HepG2 (cell line): ENCODE measurements around the gene CER1. TPM values are rescaled to one million over a fixed set of nuclear protein-coding genes. Genes with fewer than 3 reads are reported as not detected.

Experiments used
- ASH2L ChIP-seq: fragments of 300-600, 200-600 bp; sonication (generic); IDR thresholded peaks from 2 replicates; pipeline ENCODE4 v1.7.0; 2017; ENCODE audit warnings: low read depth, mild to moderate bottlenecking, moderate library complexity, mixed read lengths, low read length; ENCODE audit not compliant: insufficient read length
- CC2D1A ChIP-seq: sonication (generic); formaldehyde crosslinking; IDR thresholded peaks from 2 replicates; pipeline ENCODE4 v1.8.1; 2023; ENCODE audit warnings: mild to moderate bottlenecking, missing genetic modification reagents
- MAF1 ChIP-seq: sonication (generic); formaldehyde crosslinking; IDR thresholded peaks from 2 replicates; pipeline ENCODE4 v1.5.0; 2020; ENCODE audit warnings: missing genetic modification reagents, borderline replicate concordance
- MIER2 ChIP-seq: IDR thresholded peaks from 2 replicates; pipeline ENCODE4 v1.6.1; 2016; ENCODE audit warnings: missing biosample characterization, missing genetic modification reagents
- RAD51 ChIP-seq: fragments of 450-650 bp; IDR thresholded peaks from 2 replicates; pipeline ENCODE4 v1.6.1; 2016; ENCODE audit warnings: borderline replicate concordance
- SPEN ChIP-seq: sonication (generic); formaldehyde crosslinking; IDR thresholded peaks from 2 replicates; pipeline ENCODE4 v1.5.1; 2020; ENCODE audit warnings: low read depth, mild to moderate bottlenecking, missing genetic modification reagents
- ZFP36 ChIP-seq: fragments of 150-350 bp; IDR thresholded peaks from 2 replicates; pipeline ENCODE4 v1.6.1; 2018; ENCODE audit warnings: borderline replicate concordance, low read length, low read depth; ENCODE audit not compliant: partially characterized antibody
- ZNF160 ChIP-seq: sonication (generic); formaldehyde crosslinking; IDR thresholded peaks from 2 replicates; pipeline ENCODE4 v1.8.0; 2022; ENCODE audit warnings: mild to moderate bottlenecking, inconsistent platforms, missing genetic modification reagents
- ZNF749 ChIP-seq: sonication (generic); formaldehyde crosslinking; IDR thresholded peaks from 2 replicates; pipeline ENCODE4 v1.8.0; 2022; ENCODE audit warnings: mild to moderate bottlenecking, missing genetic modification reagents, moderate library complexity, borderline replicate concordance
- polyA plus RNA-seq, 8 experiments: library from polyadenylated mRNA; depleted of rRNA in 3 of 8; stranded (reverse) in 7 of 8; unstranded in 1 of 8; fragments of >200 nt; fragmentation: Illumina TruSeq in 4 of 8; extraction: Trizol in 4 of 8; gene quantifications; 2 replicates each; pipeline versions ENCODE4 v1.2.1 to v1.2.3, GENCODE V29; 2011 to 2016; ENCODE audit warnings: low read depth in 4 of 8, missing spikeins in 1 of 8, mixed read lengths in 1 of 8; ENCODE audit not compliant: insufficient read depth in 1 of 8
- total RNA-seq, 5 experiments: library from RNA; depleted of rRNA; stranded (reverse); fragments of >200 nt; fragmentation: Illumina TruSeq; extraction: Trizol; gene quantifications; 2 replicates each; pipeline ENCODE4 v1.2.3, GENCODE V29; 2016; ENCODE audit warnings: low read depth in 1 of 5
- TF ChIP-seq, protein P1 (sequence below): sonication (generic); formaldehyde crosslinking; IDR thresholded peaks from 2 replicates; pipeline ENCODE4 v1.8.0; 2022; ENCODE audit warnings: missing genetic modification reagents, mild to moderate bottlenecking, moderate library complexity, borderline replicate concordance
- TF ChIP-seq, protein P2 (sequence below): sonication (generic); formaldehyde crosslinking; IDR thresholded peaks from 2 replicates; pipeline ENCODE4 v1.4.0; 2020; ENCODE audit warnings: missing genetic modification reagents, borderline replicate concordance
- TF ChIP-seq, protein P3 (sequence below): sonication (generic); formaldehyde crosslinking; IDR thresholded peaks from 2 replicates; pipeline ENCODE4 v1.4.0; 2020; ENCODE audit warnings: missing genetic modification reagents
- TF ChIP-seq, protein P4 (sequence below): sonication (generic); formaldehyde crosslinking; IDR thresholded peaks from 2 replicates; pipeline ENCODE4 v1.5.1; 2020; ENCODE audit warnings: missing genetic modification reagents, mild to moderate bottlenecking, borderline replicate concordance
- TF ChIP-seq, protein P5 (sequence below): sonication (generic); formaldehyde crosslinking; IDR thresholded peaks from 2 replicates; pipeline ENCODE4 v1.4.0; 2020; ENCODE audit warnings: missing genetic modification reagents

The CER1 gene
- total and polyA plus RNA-seq, 2 of the 13 experiments (the other 11 are each of a cell fraction or from before 2014, with no cell fraction given): 0.18 TPM; not detected in 1

DNA sequence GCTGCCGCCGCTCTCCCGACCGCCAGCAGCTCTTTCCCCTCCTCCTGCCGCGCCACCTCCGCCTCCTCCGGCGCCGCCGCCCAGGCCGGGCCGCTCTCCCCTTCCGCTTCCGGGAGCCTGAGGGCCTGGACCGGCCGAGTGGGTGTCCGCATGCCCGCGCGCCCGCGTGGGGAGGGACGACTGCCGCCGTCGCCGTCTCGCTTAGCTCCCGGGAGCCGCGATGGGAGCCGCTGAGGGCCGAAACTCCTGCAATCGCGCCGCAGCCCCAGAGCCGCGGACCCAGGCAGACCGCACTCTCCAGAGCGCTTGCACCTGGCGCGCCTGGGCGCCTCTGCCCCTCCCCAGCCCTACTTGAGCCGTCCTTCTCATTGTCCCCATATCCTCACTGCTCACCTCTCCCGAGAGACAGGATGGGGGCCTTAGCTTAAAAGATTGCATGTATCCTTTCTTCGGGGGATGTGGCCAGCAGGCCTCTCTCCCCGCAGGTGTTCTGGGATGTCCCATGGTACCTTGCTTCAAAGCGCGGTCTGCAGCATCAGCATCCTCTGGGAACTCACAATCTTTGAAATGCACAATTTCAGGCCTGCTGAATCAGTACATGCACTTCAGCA is 29.2 kb downstream of the CER1 start, which contains the start of gene ZDHHC21 (continued):
- TF ChIP-seq, protein P1, sequence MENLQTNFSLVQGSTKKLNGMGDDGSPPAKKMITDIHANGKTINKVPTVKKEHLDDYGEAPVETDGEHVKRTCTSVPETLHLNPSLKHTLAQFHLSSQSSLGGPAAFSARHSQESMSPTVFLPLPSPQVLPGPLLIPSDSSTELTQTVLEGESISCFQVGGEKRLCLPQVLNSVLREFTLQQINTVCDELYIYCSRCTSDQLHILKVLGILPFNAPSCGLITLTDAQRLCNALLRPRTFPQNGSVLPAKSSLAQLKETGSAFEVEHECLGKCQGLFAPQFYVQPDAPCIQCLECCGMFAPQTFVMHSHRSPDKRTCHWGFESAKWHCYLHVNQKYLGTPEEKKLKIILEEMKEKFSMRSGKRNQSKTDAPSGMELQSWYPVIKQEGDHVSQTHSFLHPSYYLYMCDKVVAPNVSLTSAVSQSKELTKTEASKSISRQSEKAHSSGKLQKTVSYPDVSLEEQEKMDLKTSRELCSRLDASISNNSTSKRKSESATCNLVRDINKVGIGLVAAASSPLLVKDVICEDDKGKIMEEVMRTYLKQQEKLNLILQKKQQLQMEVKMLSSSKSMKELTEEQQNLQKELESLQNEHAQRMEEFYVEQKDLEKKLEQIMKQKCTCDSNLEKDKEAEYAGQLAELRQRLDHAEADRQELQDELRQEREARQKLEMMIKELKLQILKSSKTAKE: no peak
- TF ChIP-seq ASH2L: peak; percentile 47
- no peak for TF ChIP-seq MIER2 (CRISPR knock-in tag)
- TF ChIP-seq ZFP36: no peak
- TF ChIP-seq SPEN (CRISPR knock-in tag): peak; percentile 96
- TF ChIP-seq ZNF160 (CRISPR knock-in tag): no peak
- TF ChIP-seq, protein P2, sequence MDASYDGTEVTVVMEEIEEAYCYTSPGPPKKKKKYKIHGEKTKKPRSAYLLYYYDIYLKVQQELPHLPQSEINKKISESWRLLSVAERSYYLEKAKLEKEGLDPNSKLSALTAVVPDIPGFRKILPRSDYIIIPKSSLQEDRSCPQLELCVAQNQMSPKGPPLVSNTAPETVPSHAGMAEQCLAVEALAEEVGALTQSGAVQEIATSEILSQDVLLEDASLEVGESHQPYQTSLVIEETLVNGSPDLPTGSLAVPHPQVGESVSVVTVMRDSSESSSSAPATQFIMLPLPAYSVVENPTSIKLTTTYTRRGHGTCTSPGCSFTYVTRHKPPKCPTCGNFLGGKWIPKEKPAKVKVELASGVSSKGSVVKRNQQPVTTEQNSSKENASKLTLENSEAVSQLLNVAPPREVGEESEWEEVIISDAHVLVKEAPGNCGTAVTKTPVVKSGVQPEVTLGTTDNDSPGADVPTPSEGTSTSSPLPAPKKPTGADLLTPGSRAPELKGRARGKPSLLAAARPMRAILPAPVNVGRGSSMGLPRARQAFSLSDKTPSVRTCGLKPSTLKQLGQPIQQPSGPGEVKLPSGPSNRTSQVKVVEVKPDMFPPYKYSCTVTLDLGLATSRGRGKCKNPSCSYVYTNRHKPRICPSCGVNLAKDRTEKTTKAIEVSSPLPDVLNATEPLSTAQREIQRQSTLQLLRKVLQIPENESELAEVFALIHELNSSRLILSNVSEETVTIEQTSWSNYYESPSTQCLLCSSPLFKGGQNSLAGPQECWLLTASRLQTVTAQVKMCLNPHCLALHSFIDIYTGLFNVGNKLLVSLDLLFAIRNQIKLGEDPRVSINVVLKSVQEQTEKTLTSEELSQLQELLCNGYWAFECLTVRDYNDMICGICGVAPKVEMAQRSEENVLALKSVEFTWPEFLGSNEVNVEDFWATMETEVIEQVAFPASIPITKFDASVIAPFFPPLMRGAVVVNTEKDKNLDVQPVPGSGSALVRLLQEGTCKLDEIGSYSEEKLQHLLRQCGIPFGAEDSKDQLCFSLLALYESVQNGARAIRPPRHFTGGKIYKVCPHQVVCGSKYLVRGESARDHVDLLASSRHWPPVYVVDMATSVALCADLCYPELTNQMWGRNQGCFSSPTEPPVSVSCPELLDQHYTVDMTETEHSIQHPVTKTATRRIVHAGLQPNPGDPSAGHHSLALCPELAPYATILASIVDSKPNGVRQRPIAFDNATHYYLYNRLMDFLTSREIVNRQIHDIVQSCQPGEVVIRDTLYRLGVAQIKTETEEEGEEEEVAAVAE (CRISPR knock-in tag): no peak
- no peak for TF ChIP-seq MAF1 (CRISPR knock-in tag)
- TF ChIP-seq CC2D1A (CRISPR knock-in tag): no peak
- TF ChIP-seq, protein P3, sequence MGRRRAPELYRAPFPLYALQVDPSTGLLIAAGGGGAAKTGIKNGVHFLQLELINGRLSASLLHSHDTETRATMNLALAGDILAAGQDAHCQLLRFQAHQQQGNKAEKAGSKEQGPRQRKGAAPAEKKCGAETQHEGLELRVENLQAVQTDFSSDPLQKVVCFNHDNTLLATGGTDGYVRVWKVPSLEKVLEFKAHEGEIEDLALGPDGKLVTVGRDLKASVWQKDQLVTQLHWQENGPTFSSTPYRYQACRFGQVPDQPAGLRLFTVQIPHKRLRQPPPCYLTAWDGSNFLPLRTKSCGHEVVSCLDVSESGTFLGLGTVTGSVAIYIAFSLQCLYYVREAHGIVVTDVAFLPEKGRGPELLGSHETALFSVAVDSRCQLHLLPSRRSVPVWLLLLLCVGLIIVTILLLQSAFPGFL: no peak
- TF ChIP-seq RAD51: no peak
- no peak for TF ChIP-seq ZNF749 (CRISPR knock-in tag)
- TF ChIP-seq, protein P4, sequence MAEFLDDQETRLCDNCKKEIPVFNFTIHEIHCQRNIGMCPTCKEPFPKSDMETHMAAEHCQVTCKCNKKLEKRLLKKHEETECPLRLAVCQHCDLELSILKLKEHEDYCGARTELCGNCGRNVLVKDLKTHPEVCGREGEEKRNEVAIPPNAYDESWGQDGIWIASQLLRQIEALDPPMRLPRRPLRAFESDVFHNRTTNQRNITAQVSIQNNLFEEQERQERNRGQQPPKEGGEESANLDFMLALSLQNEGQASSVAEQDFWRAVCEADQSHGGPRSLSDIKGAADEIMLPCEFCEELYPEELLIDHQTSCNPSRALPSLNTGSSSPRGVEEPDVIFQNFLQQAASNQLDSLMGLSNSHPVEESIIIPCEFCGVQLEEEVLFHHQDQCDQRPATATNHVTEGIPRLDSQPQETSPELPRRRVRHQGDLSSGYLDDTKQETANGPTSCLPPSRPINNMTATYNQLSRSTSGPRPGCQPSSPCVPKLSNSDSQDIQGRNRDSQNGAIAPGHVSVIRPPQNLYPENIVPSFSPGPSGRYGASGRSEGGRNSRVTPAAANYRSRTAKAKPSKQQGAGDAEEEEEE (CRISPR knock-in tag): no peak
- TF ChIP-seq, protein P5, sequence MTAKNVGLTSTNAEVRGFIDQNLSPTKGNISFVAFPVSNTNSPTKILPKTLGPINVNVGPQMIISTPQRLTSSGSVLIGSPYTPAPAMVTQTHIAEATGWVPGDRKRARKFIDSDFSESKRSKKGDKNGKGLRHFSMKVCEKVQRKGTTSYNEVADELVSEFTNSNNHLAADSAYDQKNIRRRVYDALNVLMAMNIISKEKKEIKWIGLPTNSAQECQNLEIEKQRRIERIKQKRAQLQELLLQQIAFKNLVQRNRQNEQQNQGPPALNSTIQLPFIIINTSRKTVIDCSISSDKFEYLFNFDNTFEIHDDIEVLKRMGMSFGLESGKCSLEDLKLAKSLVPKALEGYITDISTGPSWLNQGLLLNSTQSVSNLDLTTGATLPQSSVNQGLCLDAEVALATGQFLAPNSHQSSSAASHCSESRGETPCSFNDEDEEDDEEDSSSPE (CRISPR knock-in tag): peak; percentile 72
